HG03521 (cell line): ENCODE results near the gene NEB.
"Not testable (repeated sequence)": the region's sequence is repeated elsewhere in the genome, so short reads cannot be mapped to it uniquely, and the experiment has no call there.

Experiments used
- ATAC-seq: cut with Tn5 transposase; IDR thresholded peaks from one replicate; pipeline ENCODE4 v1.9.1; 2021; ENCODE audit warnings: mild to moderate bottlenecking, moderate library complexity; ENCODE audit not compliant: unreplicated experiment

Gene NEB

DNA sequence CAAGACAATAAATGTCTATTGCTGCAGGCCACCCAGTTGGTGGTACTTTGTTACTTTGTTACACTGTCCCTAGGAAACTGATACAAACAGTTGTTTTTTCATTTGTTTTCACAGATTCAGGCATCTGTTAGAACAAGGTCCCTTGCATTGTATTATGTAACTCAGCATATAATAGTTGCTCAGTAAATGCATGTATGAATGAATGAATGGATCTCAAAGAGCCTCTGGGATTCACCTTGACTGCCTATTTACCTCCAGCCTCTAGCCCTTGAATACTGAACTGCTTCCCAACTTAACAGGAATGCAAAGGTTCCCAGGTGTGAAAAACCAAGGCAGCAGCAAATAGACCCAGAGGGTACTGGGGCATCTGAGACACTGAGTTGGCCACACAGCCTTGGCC lies 27.4 kb upstream of the NEB start:
- ATAC-seq, result no peak

DNA sequence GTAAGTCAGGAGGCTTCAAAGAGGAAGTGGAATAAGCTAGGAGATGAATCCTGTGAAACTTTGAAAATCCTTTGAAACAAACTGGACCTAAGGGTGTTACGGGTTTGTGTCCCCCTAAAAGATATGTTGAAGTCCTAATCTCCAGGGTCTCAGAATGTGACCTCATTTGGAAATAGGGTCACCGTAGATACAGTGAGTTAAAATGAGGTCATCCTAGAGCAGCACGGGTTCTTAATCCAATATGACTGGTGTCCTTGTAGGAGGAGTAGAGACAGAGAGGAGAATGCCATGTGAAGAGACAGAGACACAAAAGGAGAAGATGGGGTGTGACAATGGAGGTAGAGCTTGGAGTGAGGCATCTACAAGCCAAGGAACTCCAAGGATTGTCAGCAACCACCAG lies 26.9 kb upstream of the NEB start:
- ATAC-seq, result no peak

DNA sequence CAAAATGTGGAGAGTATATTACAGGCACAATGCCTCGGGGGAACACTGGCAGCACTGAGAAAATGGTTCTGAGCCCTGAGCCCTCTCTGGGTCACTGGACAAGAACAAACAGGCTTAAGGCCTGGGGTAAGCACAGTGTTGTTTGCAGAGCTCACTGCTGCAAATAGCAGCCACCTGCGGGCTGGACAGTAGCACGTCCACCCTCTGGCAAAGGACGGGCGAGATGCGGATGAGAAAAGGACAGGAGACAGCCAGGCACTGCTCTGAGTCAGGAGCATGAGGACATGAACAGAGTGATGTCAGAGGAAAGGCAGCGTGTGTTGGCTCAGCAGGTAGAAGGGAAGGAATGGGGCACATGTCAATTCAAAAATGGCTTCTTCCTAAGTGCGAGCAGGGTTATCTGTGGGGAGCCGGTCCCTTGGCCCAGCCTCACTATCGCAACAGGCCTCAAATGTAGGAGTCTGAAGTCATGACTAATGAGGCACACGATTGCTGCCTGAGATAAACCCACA lies 25.9 kb upstream of the NEB start:
- no peak for ATAC-seq

DNA sequence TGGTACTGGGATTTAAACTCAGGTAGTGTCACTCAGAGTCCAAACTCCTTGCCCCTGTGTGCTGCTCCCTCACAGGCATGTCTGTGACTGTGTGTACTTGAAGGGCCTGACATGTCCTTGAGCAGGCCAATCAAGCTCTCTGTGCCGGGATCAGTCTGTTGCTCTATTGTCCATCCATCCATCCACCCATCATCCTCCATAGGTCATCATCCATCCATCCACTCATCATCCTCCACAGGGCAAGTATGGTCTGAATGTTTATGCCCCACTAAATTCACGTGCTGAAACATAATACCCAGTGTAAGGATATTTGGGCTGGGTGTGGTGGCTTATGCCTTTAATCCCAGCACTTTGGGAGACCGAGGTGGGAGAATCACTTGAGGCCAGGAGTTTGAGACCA lies 24.5 kb upstream of the NEB start:
- no peak for ATAC-seq

DNA sequence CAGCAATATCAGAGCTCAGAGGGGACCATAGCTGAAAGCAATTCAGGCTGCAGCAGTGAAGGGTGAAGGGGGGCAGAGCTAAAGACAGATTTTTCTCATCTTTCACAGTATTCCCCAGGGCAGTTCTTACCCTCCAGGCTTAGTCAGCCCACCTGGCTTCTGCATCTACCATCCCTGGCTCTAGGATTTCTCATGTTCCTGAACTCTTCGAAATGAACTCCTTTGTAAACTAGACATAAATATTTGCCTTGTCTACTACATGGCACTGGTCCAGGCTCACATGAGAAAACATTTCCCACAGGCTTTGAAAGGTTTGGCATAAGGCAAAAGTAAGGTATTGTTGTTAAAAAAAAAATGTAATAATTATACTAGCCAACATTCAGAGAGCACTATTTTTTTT lies 23.6 kb upstream of the NEB start:
- no peak for ATAC-seq

DNA sequence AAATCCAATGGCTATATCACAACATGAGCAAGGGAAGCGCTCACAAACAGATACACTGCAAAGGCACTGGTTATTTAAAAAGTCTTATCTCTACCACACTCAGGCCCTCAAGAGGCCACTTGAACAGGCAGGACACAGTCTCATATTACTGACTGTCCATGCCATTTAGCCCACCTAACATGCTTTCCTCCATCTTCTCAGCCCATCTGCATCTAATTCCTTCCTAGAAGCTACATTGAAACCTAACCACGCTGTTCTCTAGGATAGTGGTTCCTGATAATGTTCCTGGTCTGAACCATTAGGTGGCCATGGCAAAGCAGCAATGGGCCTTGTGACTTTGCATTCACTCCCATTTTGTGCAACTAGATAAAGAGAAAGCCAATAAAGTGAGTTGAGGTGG lies 22.5 kb upstream of the NEB start:
- no peak for ATAC-seq

DNA sequence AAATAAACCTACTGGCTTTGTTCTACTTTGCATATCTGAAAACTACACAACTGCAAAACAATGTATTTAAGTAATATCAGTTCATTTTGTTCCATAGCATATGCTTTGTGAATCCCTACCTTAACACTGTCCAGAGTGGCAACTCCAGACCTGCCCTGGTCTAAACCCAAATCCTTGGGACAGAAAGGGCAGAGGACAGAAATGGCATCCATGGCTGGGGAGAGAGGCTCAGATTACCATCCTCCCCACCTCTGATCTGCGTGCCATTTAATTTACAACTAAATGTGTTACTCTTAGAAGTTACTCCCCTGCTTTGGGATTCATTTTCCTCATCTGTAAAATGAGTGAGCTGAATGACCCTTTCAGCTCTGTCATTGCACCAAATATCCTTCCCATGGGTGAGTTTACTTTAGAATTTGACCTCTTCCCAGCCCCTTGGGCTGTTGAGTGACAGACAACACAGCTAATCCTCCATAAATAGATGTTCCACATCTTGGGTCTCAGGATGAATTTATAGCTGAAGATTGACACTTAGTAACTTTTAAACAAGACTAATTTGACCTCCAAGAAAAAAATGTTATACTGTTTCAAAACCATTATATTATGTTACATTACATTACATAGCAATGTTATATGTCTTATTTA lies 20.1 kb upstream of the NEB start:
- no peak for ATAC-seq

DNA sequence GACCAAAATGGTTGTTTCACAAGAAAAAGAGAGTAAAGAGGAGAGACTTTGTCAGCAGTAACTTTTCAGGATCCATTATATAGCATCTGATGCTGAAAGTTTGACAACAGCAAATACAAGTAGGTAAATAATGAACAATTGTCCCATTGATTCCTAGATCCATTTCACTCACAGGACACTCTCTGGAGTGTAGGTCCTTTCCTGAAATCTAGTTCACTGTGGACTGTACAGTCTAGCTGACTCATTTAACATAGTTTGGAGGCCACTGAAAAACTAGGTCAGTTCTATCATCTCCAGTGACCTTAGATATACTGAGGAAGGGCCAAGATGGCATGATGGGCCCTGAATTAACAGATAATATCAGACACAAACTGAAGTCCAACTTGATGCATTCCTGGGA lies 19.3 kb upstream of the NEB start:
- ATAC-seq, result no peak

DNA sequence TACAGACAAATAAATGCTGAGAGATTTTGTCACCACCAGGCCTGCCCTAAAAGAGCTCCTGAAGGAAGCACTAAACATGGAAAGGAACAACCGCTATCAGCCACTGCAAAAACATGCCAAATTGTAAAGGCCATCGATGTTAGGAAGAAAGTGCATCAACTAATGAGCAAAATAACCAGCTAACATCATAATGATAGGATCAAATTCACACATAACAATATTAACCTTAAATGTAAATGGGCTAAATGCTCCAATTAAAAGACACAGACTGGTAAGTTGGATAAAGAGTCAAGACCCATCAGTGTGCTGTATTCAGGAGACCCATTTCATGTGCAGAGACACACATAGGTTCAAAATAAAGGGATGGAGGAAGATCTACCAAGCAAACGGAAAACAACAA lies 11.0 kb upstream of the NEB start:
- ATAC-seq, result not testable (repeated sequence)

DNA sequence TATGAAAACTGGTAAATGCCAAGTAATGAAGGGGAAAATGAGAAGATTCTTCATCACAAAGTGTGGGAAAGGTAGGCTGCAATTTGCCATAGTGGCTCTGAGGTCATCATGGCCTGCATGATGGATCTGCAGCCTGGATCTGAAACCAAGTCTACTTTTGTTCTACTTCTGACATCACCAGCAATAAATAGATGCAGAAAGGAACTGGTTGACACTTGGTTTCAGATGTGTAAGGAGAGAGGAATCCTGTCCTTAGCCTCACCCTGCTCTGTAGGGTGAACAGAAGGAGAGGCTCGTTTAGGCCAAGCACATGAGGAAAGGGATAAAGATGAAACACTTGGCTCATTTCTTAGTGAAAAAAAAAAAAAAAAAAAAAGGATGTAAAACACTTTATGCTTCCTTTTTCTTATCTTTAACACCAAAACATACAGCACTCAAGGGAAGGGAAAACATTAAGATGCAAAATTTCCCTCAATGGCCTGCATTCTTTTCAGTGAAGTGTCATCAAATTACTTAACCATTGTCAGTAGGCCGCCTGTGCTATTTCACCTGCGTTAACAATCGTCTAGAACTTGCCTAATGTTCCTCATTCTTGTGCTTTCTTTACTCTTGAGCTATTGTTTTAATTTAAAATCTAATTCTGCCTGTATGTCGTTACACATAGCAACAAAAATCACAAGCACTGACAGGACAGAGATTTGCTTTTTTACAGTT lies 3.9 kb downstream of the NEB start:
- ATAC-seq, result no peak

DNA sequence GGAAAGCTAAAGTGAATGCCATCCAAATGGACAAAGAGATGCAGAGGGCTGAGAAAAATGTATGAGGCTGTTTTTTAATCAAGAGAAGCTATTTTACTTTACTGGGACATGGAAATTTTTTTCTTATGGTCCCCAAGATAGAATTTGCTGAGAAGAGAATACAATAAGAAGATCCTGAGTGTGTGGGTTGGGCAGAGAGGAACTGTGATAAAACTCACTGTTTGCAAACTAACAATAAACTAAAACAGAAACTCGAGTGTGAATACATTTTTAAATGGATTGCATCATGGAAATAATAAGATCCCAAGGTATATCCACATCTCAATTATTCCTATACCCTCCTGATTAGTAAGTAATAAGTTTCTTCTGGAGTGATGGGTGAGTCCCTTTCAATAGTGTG lies 4.4 kb downstream of the NEB start:
- ATAC-seq, result no peak

DNA sequence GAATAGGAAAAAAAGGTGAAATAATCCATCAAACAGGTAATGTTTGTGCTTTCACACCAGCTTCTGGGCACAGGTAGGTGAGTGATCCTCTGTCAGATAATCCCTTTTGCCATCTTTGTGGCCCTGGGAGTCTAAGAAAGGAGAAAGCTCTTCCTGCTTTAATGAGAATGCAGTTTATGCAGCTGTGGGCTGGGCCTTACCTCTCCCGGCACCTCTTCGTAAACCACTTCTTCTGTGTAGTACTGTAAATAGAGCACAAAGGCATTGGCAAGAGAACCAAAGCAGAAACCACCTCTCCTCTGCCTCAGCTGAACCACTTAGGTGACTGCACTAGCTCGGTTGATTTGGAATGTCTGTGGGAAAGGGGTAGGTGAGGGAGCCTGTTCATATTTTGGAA lies 4.9 kb downstream of the NEB start:
- ATAC-seq, result no peak

DNA sequence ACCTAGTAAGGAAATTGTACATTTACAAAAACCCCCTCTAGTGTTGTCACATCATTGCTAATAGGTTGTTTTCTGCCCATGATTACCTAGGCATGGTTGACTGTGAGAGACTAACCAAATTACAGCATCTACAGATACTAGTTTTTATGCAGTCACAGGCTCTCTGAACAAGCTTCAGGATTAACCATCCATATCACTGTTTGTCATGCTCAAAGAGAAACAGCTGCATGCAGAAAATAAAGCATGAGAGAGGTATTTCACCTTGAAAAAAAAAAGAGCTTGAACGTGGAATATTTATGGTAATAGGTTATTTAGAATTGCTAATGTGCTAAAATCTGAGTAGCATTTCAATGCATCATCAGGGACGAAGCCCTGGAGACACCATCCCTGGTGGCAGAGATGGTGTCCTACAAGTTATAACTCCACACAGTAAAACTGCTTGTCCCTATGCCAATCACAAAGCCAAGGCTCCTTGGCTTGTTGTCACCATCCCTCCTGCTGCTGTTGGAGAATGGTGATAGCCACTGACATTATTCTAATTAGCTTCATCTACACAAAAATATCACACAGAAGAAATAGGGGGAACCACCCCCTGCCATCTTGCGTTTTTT lies 5.4 kb downstream of the NEB start:
- no peak for ATAC-seq

DNA sequence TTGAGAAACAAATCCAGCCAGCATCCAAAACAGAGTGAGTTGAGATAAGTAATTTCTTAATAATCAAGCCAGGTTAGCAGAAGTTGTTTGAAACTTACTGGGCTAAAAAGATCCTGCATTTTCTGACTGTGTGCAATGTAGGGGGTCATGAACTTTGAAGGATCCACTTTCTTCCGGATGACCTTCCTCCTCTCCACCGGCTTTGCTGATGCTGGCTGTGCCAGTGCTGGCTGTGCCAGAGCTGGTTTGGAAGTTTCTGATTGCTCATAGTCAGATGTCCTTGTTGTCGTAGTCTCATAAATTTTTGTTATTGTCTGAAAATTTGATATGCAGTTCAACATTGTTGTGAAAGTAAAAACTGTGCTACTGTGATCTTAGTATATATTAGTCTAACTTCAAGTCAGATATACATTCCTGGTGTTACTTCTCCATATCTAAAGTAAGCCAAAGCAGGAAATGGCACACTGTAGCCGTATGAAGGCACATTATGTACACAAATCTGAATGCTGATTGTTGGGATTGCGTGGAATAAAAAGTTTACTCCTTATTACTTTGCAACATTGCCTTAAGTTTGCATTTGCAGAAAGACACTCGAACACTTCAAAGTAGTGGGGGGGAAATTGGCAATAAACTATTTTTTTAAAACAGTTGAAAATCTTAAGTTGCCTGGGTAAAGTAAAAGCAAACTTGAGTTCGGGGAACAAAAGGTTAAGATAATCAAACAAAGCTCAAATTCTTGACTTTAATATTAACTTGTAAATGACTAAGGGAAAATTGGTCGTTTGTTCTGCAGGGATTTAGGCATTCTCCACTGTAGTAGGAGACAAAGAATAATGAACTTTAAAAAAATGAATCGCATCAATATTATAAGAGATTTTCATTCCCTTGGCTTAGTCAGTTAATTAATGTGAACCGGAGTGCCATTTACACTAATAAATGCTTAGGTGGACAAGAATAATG lies 6.4 kb downstream of the NEB start:
- no peak for ATAC-seq

DNA sequence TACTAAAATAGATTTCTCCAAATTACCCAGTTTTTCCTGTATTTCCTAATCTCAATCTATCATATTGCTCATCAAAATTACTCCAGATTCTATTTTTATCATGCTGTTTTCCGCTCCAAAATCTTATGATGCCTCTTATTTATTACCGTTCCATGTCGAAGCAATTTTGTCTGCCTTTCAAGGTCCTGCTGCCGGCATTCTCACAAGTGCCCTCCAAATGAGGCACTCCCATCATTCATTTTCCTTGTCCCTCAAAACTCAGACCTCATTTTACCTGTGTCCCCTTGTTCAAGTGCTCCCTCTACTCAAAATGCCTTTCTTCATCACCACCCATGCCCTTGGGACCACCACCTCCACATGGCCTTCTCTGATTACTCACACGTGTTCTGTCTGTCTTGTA lies 13.1 kb downstream of the NEB start:
- ATAC-seq, result no peak

DNA sequence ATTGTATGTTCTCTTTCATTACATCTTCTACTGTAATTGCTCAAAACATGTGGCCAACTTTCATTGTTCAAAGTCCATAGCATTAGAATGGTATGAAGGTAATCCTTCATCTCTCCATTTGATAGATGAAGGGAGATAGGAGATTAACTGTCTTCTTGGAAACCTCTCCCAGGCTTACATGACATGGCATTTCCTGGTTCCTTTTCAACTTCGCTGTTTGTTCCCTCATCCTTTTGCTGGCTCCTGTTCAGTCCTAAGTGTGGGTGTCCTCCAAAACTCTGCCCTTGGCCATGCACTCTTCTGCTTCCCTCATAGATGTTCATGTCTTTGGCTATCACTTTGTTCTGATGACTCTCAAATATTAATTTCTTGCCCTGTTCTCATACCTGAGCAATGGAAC lies 13.8 kb downstream of the NEB start:
- ATAC-seq, result no peak

DNA sequence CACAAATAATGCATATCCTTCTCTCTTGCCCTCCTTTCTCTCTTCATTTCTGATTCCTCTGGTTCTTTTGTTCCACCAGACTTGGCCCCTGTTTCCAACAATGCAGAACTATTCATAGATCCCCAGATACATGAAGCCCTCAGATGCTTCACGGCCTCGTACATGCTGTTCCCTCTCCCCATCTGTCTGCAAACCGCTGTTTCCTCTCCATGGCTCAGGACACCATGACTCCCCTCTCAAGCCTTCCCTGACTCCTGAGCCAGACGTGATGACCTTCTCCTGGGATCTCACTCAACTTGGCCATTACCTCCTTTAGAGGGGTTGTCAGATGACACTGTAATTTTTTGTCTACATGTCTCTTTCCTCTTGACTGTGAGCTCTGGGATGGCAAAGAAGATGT lies 15.5 kb downstream of the NEB start:
- ATAC-seq, result no peak

DNA sequence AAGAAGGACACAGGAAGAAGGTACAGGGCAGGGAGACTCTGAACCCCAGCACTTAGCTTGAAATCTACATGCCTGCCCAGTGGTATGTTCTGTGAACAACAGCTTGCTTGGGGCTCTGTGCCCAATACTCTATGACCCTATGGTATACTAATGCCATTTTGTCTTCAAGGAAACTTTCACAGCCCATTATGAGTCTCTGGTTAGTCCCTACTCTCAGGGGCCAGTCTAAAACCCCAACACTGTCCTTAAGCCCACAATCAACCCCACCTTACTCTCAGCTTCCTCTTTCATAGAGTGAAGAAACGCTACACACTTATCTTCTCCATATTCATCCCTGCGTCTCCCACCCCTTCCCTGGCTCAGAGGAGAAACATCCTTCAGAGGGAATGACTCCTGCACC lies 16.0 kb downstream of the NEB start:
- ATAC-seq, result no peak

DNA sequence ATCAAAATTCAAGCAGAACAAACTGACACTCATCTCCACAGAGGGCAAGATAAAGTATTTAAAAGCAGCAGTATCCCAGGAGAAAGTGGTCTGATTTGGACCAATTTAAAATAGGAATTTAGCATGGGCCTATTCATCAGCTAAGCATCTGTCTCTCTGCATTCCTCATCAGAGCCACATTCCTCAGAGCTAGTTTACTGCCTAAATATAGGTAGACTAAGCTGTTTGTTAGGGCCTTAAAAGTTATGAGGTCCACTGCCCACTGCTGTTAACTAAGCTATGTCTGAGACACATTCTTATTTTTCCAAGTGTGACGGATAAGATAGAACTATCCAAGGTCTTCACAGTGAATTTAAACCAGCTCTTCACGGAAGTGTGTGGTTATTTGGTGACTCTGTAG lies 17.6 kb downstream of the NEB start:
- no peak for ATAC-seq

DNA sequence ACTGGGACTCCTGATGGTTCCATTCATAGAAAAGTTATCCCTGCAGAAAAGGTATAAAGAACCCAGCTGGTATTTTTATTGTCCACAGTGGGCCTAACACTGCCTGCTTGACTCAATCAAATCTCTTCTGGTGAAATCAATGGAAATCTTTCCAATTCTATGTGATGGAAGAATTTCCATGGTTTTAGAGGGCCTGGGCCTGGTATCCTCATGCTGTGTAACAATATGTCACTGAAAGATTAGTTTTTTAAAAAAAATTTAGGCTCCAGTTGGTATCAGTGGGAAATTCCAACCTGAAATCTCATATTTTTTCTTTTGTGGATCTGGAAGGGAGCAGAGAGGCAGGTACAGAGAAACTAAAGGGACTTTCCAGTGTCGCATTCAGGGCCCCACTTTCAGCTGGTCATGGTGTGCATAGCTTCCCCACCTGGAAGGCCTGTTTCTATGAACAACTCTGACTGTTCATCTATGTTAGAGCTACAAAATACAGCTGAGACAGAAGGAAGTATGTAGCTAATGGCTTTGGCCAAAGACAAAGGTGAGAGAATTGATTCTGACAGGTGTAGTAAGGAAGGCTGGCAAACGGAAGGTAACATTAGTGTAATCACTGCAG lies 20.9 kb downstream of the NEB start:
- no peak for ATAC-seq

DNA sequence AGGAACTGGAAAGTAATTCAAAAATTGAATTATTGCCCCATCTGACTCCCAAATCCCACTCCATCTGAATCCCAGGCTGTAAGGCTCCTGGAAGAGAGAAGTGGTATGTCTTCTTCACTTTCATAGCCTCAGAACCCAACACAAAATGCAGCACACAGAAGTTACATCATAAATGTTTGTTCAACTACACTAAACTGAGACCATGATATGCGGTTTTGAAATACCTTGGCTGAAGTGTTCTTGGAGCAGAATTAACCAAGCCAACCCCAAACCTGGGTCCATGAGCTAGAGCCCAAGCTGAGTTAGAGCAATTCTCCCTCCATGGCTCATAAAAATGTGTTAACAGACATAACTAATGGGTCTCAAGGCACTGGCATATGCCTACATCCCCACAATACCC lies 23.3 kb downstream of the NEB start:
- no peak for ATAC-seq
